GM12864 (cell line): Measurements from ENCODE around the gene BFSP2.
A peak's percentile ranks its signal among the peaks of the same experiment; 100 is the strongest.

Experiments used
- DNase-seq: peaks from one replicate; pipeline ENCODE4 v3.0.0-alpha.2; 2011; ENCODE audit warnings: low read depth
- H3K4me3 ChIP-seq: 2 replicates; pipeline ENCODE4 v1.5.1; 2011; ENCODE audit warnings: mild to moderate bottlenecking, low read depth, low read length, control low read depth
- CTCF ChIP-seq: IDR thresholded peaks from 2 replicates; pipeline ENCODE4 v1.5.1; 2011; ENCODE audit warnings: low read depth, mild to moderate bottlenecking, moderate library complexity, low read length, control low read depth, inconsistent platforms; ENCODE audit errors: missing control alignments

BFSP2 gene

GRCh38 chr3:133486658-133487057, 86.8 kb downstream of the BFSP2 start:
- no peak for DNase-seq
- no peak overlapping the region for H3K4me3 ChIP-seq
- no peak for TF ChIP-seq CTCF

- DNase-seq = no peak
- H3K4me3 ChIP-seq = no peak overlapping the region
- no peak for TF ChIP-seq CTCF
Measured at GRCh38 chr3:133487204-133487603, 87.3 kb downstream of the BFSP2 start.

- TF ChIP-seq CTCF = peak; percentile 51
- H3K4me3 ChIP-seq = no peak overlapping the region
- DNase-seq = no peak
Measured at GRCh38 chr3:133487920-133488540, 88.2 kb downstream of the BFSP2 start.

- no peak for DNase-seq
- H3K4me3 ChIP-seq = peak overlapping the region; percentile 60; the same call in 1 of the 2 replicates
Measured at GRCh38 chr3:133488785-133489367, 89.0 kb downstream of the BFSP2 start.

GRCh38 chr3:133489466-133490085, 89.7 kb downstream of the BFSP2 start:
- TF ChIP-seq CTCF = no peak
- H3K4me3 ChIP-seq = peak overlapping the region; percentile 60
- DNase-seq = no peak

More at GRCh38 chr3:133488785-133489367, 89.0 kb downstream of the BFSP2 start:
- TF ChIP-seq CTCF = no peak

GRCh38 chr3:133490468-133491351, 90.9 kb downstream of the BFSP2 start:
- no peak for TF ChIP-seq CTCF
- peak; percentile 89 for DNase-seq
- peak overlapping the region; percentile 60 for H3K4me3 ChIP-seq
